Measurements from ENCODE around the gene PIGU.

The PIGU gene

DNA sequence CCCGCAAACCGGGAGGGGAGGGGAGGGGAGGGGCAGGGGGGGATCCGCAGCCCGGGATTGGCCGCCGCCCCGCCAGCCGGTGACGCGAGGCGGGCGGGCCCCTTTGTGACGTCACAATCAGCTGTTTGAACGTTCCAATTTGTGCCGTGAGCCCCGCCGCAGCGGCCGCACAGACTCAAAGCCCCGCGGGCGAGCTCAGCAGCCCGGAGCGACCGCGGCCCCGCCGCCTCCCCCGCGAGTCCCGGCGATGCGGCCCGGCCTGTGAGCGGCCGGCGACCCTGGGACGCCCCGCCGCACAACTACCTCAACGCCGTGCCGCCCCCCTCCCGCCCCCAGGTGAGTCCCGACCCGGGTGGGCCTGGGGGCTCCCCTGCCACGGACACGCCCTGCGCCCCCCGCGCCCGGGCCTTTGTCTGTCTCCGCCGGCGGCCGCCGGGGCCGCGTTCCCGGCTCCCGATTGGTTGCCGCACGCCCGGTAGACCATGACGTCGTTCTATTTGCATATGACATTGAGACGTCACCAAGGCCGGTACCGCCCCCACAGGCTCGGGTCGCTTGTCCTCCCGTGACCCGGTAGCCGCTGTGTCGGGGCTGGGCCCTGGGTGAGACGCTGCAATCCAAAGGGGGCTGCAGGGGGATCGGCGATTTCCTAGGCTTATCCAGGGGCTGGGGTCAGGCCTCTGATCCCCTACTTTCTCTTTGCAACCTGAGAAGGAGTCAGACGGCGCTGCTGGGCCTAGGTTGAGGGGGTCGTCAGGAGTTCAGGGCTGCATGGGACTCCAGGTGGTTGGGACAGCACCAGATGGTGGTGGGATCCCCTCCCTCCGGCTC, 27.5 kb upstream of the PIGU start, which contains the start of gene TP53INP2:
Gene TP53INP2 (plus strand): TSS at position 168 of the 831 bp plus-strand sequence. CDS start 4,396 bp downstream, outside the sequence.
- Histone ChIP-seq H2BK120ac (ENCODE audit: low read depth, low read length) (peak within 1 kb of the TSS; percentile 29), H3K36me3 (ENCODE audit: control insufficient read depth in 1 of 2, insufficient read depth in 2 of 2, low read depth in 1 of 2, low read length in 2 of 2) (peaks cover 0 to 4% of the 10 kb centered on the region in 2 experiments), H4K8ac (ENCODE audit: low read length) (peak within 1 kb of the TSS; percentile 81), H3K27me3 (ENCODE audit: control insufficient read depth in 1 of 2, insufficient read depth in 1 of 2, low read length in 2 of 2) (peaks cover 0 to 11% of the 10 kb centered on the region in 2 experiments), H2AK5ac (ENCODE audit: low read length, severe bottlenecking) (no peak within 1 kb of the TSS), H3K4me2 (ENCODE audit: low read length, poor library complexity, severe bottlenecking) (peak within 1 kb of the TSS; percentile 99), H3K4ac (ENCODE audit: low read depth in 1 of 2, low read length in 2 of 2) (peak within 1 kb of the TSS; percentile 77 to 90), H3K27ac (ENCODE audit: low read length, poor library complexity, severe bottlenecking) (peak within 1 kb of the TSS; percentile 36), H2BK15ac (ENCODE audit: low read depth, poor library complexity, severe bottlenecking) (peak within 1 kb of the TSS; percentile 90), H3K79me1 (replicated peaks; ENCODE audit: low read length, poor library complexity, severe bottlenecking) (peaks cover 10% of the 10 kb centered on the region), H3K18ac (ENCODE audit: low read depth in 1 of 2, low read length in 2 of 2) (peak within 1 kb of the TSS; percentile 96 to 98), H3K9me3 (ENCODE audit: control insufficient read depth, low read length) (no peaks in the 10 kb centered on the region), H2BK12ac (ENCODE audit: low read length in 2 of 2) (peak within 1 kb of the TSS in 1 of 2 experiments; percentile 57), H2AFZ (ENCODE audit: low read depth, low read length) (peak within 1 kb of the TSS; percentile 30), H4K91ac (ENCODE audit: low read length) (peak within 1 kb of the TSS; percentile 94), H3K4me1 (ENCODE audit: control insufficient read depth, insufficient read depth, low read depth, low read length) (peaks cover 17% of the 10 kb centered on the region), H2BK5ac (ENCODE audit: low read depth, low read length, poor library complexity, severe bottlenecking) (no peak within 1 kb of the TSS), H3K4me3 (ENCODE audit: insufficient read depth in 1 of 2, low read depth in 1 of 2, low read length in 2 of 2) (peak within 1 kb of the TSS; percentile 83 to 88), H3K23ac (ENCODE audit: low read length in 2 of 2) (no peak within 1 kb of the TSS), H3K14ac (ENCODE audit: low read length in 2 of 2) (peak within 1 kb of the TSS in 1 of 2 experiments; percentile 78), H3K9ac (ENCODE audit: low read length) (peak within 1 kb of the TSS; percentile 92)
- DNase-seq = peak; percentile 95
- WGBS = 2% methylated on average over 69 of the region's 82 CpGs

GRCh38 chr20:34703424-34704176, 26.7 kb upstream of the PIGU start:
- Histone ChIP-seq H4K91ac (ENCODE audit: low read length) (no peak overlapping the region), H3K23ac (ENCODE audit: low read length in 2 of 2) (no peak overlapping the region), H3K18ac (ENCODE audit: low read depth in 1 of 2, low read length in 2 of 2) (peak overlapping the region; percentile 14 to 59), H3K4me2 (ENCODE audit: low read length, poor library complexity, severe bottlenecking) (peak overlapping the region; percentile 99), H2AK5ac (ENCODE audit: low read length, severe bottlenecking) (no peak overlapping the region), H3K4me1 (ENCODE audit: control insufficient read depth, insufficient read depth, low read depth, low read length) (peaks cover 13% of the 10 kb centered on the region), H2BK120ac (ENCODE audit: low read depth, low read length) (peak overlapping the region; percentile 12), H2AFZ (ENCODE audit: low read depth, low read length) (peak overlapping the region; percentile 30), H3K4me3 (ENCODE audit: insufficient read depth in 1 of 2, low read depth in 1 of 2, low read length in 2 of 2) (peak overlapping the region; percentile 83 to 88), H3K9ac (ENCODE audit: low read length) (peak overlapping the region; percentile 92), H3K27ac (ENCODE audit: low read length, poor library complexity, severe bottlenecking) (peak overlapping the region; percentile 36), H3K4ac (ENCODE audit: low read depth in 1 of 2, low read length in 2 of 2) (peak overlapping the region in 1 of 2 experiments; percentile 17), H2BK15ac (ENCODE audit: low read depth, poor library complexity, severe bottlenecking) (peak overlapping the region; percentile 90), H2BK12ac (ENCODE audit: low read length in 2 of 2) (peak overlapping the region in 1 of 2 experiments; percentile 57), H3K36me3 (ENCODE audit: control insufficient read depth in 1 of 2, insufficient read depth in 2 of 2, low read depth in 1 of 2, low read length in 2 of 2) (peaks cover 0 to 4% of the 10 kb centered on the region in 2 experiments), H3K14ac (ENCODE audit: low read length in 2 of 2) (peak overlapping the region in 1 of 2 experiments; percentile 78), H2BK5ac (ENCODE audit: low read depth, low read length, poor library complexity, severe bottlenecking) (no peak overlapping the region), H3K27me3 (ENCODE audit: control insufficient read depth in 1 of 2, insufficient read depth in 1 of 2, low read length in 2 of 2) (peaks cover 0 to 11% of the 10 kb centered on the region in 2 experiments), H3K9me3 (ENCODE audit: control insufficient read depth, low read length) (no peaks in the 10 kb centered on the region), H4K8ac (ENCODE audit: low read length) (peak overlapping the region; percentile 81), H3K79me1 (replicated peaks; ENCODE audit: low read length, poor library complexity, severe bottlenecking) (peaks cover 10% of the 10 kb centered on the region)
- DNase-seq = peak; percentile 86
- 2% methylated on average over 25 of the region's 38 CpGs for WGBS

- H3K18ac ChIP-seq (ENCODE audit: low read depth in 1 of 2, low read length in 2 of 2) = peak overlapping the region in 1 of 2 experiments; percentile 14
- 38% methylated on average over 3 of the region's 3 CpGs for WGBS
- H3K36me3 ChIP-seq (ENCODE audit: control insufficient read depth in 1 of 2, insufficient read depth in 2 of 2, low read depth in 1 of 2, low read length in 2 of 2) = peaks cover 0 to 4% of the 10 kb centered on the region in 2 experiments
- peaks cover 0 to 17% of the 10 kb centered on the region in 2 experiments for H3K27me3 ChIP-seq (ENCODE audit: control insufficient read depth in 1 of 2, insufficient read depth in 1 of 2, low read length in 2 of 2)
- no peak overlapping the region for H2BK15ac ChIP-seq (ENCODE audit: low read depth, poor library complexity, severe bottlenecking)
- no peak overlapping the region for H2AK5ac ChIP-seq (ENCODE audit: low read length, severe bottlenecking)
- H2BK5ac ChIP-seq (ENCODE audit: low read depth, low read length, poor library complexity, severe bottlenecking) = no peak overlapping the region
- peaks cover 10% of the 10 kb centered on the region for H3K79me1 ChIP-seq (replicated peaks; ENCODE audit: low read length, poor library complexity, severe bottlenecking)
- H2AFZ ChIP-seq (ENCODE audit: low read depth, low read length) = no peak overlapping the region
- H4K8ac ChIP-seq (ENCODE audit: low read length) = no peak overlapping the region
- H3K14ac ChIP-seq (ENCODE audit: low read length in 2 of 2) = no peak overlapping the region
- peaks cover 13% of the 10 kb centered on the region for H3K4me1 ChIP-seq (ENCODE audit: control insufficient read depth, insufficient read depth, low read depth, low read length)
- peak overlapping the region in 1 of 2 experiments; percentile 17 for H3K4ac ChIP-seq (ENCODE audit: low read depth in 1 of 2, low read length in 2 of 2)
- no peaks in the 10 kb centered on the region for H3K9me3 ChIP-seq (ENCODE audit: control insufficient read depth, low read length)
- DNase-seq = no peak
- no peak overlapping the region for H3K23ac ChIP-seq (ENCODE audit: low read length in 2 of 2)
- peak overlapping the region in 1 of 2 experiments; percentile 57 for H2BK12ac ChIP-seq (ENCODE audit: low read length in 2 of 2)
- no peak overlapping the region for H4K91ac ChIP-seq (ENCODE audit: low read length)
- peak overlapping the region in 1 of 2 experiments; percentile 83 for H3K4me3 ChIP-seq (ENCODE audit: insufficient read depth in 1 of 2, low read depth in 1 of 2, low read length in 2 of 2)
- no peak overlapping the region for H3K27ac ChIP-seq (ENCODE audit: low read length, poor library complexity, severe bottlenecking)
- peak overlapping the region; percentile 12 for H2BK120ac ChIP-seq (ENCODE audit: low read depth, low read length)
- H3K4me2 ChIP-seq (ENCODE audit: low read length, poor library complexity, severe bottlenecking) = peak overlapping the region; percentile 99
- H3K9ac ChIP-seq (ENCODE audit: low read length) = peak overlapping the region; percentile 92
Measured at GRCh38 chr20:34703061-34703423, 26.1 kb upstream of the PIGU start.
